ENCODE measurements around the gene ARL14EP.

- TF ChIP-seq POLR2A (IDR thresholded peaks at IDR 0.05), result no peak
- TF ChIP-seq EP300 (IDR thresholded peaks at IDR 0.05), result no peak
- TF ChIP-seq CTCF (IDR thresholded peaks at IDR 0.05), result no peak
These were observed 43.1 kb upstream of the ARL14EP start for GRCh38 chr11:30279796-30280195.
